ENCODE measurements around the gene CHST15.

Gene CHST15

GRCh38 chr10:124131172-124131571 lies 37.8 kb upstream of the CHST15 start:
- TF ChIP-seq POLR2AphosphoS5 (IDR thresholded peaks at IDR 0.05; ENCODE audit: low read depth, low read length) = no peak
- no peak for TF ChIP-seq POU2F2 (IDR thresholded peaks at IDR 0.05; ENCODE audit: low read depth, low read length)
- FAIRE-seq = no peak
- DNase-seq (ENCODE audit: insufficient read length, low spot score) = no peak

- no peak for FAIRE-seq
- TF ChIP-seq POU2F2 (IDR thresholded peaks at IDR 0.05; ENCODE audit: low read depth, low read length) (no peak), SPI1 (IDR thresholded peaks at IDR 0.05; ENCODE audit: low read depth, low read length) (no peak), PAX5 (IDR thresholded peaks at IDR 0.05; ENCODE audit: insufficient read depth, low read length, severe bottlenecking) (no peak), TAF1 (IDR thresholded peaks at IDR 0.05; ENCODE audit: low read depth, low read length) (no peak)
- DNase-seq (ENCODE audit: insufficient read length, low spot score) = no peak
Measured at GRCh38 chr10:124130198-124130900, 37.0 kb upstream of the CHST15 start.

- no peak for TF ChIP-seq POLR2A (IDR thresholded peaks at IDR 0.05; ENCODE audit: low read depth, low read length)
- TF ChIP-seq PAX5 (IDR thresholded peaks at IDR 0.05; ENCODE audit: insufficient read depth, low read length, severe bottlenecking) = no peak
- TF ChIP-seq TAF1 (IDR thresholded peaks at IDR 0.05; ENCODE audit: low read depth, low read length) = no peak
- no peak for TF ChIP-seq POU2F2 (IDR thresholded peaks at IDR 0.05; ENCODE audit: low read depth, low read length)
- no peak for TF ChIP-seq POLR2AphosphoS5 (IDR thresholded peaks at IDR 0.05; ENCODE audit: low read depth, low read length)
- TF ChIP-seq SPI1 (IDR thresholded peaks at IDR 0.05; ENCODE audit: low read depth, low read length) = no peak
- FAIRE-seq (no peak), DNase-seq (ENCODE audit: insufficient read length, low spot score) (no peak)
Measured at GRCh38 chr10:124129471-124129870, 36.1 kb upstream of the CHST15 start.

GRCh38 chr10:124128811-124129145 lies 35.4 kb upstream of the CHST15 start:
- TF ChIP-seq POU2F2 (IDR thresholded peaks at IDR 0.05; ENCODE audit: low read depth, low read length) (no peak), PAX5 (IDR thresholded peaks at IDR 0.05; ENCODE audit: insufficient read depth, low read length, severe bottlenecking) (no peak), TAF1 (IDR thresholded peaks at IDR 0.05; ENCODE audit: low read depth, low read length) (no peak), POLR2A (IDR thresholded peaks at IDR 0.05; ENCODE audit: low read depth, low read length) (no peak), SPI1 (IDR thresholded peaks at IDR 0.05; ENCODE audit: low read depth, low read length) (no peak), POLR2AphosphoS5 (IDR thresholded peaks at IDR 0.05; ENCODE audit: low read depth, low read length) (no peak)
- DNase-seq (ENCODE audit: insufficient read length, low spot score) (no peak), FAIRE-seq (no peak)

GRCh38 chr10:124127965-124128810 lies 34.8 kb upstream of the CHST15 start:
- no peak for TF ChIP-seq POLR2AphosphoS5 (IDR thresholded peaks at IDR 0.05; ENCODE audit: low read depth, low read length)
- TF ChIP-seq PAX5 (IDR thresholded peaks at IDR 0.05; ENCODE audit: insufficient read depth, low read length, severe bottlenecking) = no peak
- TF ChIP-seq POU2F2 (IDR thresholded peaks at IDR 0.05; ENCODE audit: low read depth, low read length) = no peak
- TF ChIP-seq TAF1 (IDR thresholded peaks at IDR 0.05; ENCODE audit: low read depth, low read length) = no peak
- no peak for TF ChIP-seq POLR2A (IDR thresholded peaks at IDR 0.05; ENCODE audit: low read depth, low read length)
- no peak for TF ChIP-seq SPI1 (IDR thresholded peaks at IDR 0.05; ENCODE audit: low read depth, low read length)
- no peak for FAIRE-seq
- DNase-seq (ENCODE audit: insufficient read length, low spot score) = no peak

- DNase-seq (ENCODE audit: insufficient read length, low spot score) (no peak), FAIRE-seq (no peak)
- TF ChIP-seq POLR2A (IDR thresholded peaks at IDR 0.05; ENCODE audit: low read depth, low read length) = no peak
- TF ChIP-seq POLR2AphosphoS5 (IDR thresholded peaks at IDR 0.05; ENCODE audit: low read depth, low read length) = no peak
- TF ChIP-seq SPI1 (IDR thresholded peaks at IDR 0.05; ENCODE audit: low read depth, low read length) = no peak
- no peak for TF ChIP-seq POU2F2 (IDR thresholded peaks at IDR 0.05; ENCODE audit: low read depth, low read length)
- no peak for TF ChIP-seq PAX5 (IDR thresholded peaks at IDR 0.05; ENCODE audit: insufficient read depth, low read length, severe bottlenecking)
- TF ChIP-seq TAF1 (IDR thresholded peaks at IDR 0.05; ENCODE audit: low read depth, low read length) = no peak
Measured at GRCh38 chr10:124127563-124127962, 34.2 kb upstream of the CHST15 start.

- TF ChIP-seq TAF1 (IDR thresholded peaks at IDR 0.05; ENCODE audit: low read depth, low read length) (no peak), POLR2A (IDR thresholded peaks at IDR 0.05; ENCODE audit: low read depth, low read length) (no peak), SPI1 (IDR thresholded peaks at IDR 0.05; ENCODE audit: low read depth, low read length) (no peak)
- DNase-seq (ENCODE audit: insufficient read length, low spot score) (no peak), FAIRE-seq (no peak)
Measured at GRCh38 chr10:124126983-124127385, 33.6 kb upstream of the CHST15 start.

GRCh38 chr10:124126145-124126982 lies 33.0 kb upstream of the CHST15 start:
- FAIRE-seq (no peak), DNase-seq (ENCODE audit: insufficient read length, low spot score) (no peak)
- no peak for TF ChIP-seq POLR2AphosphoS5 (IDR thresholded peaks at IDR 0.05; ENCODE audit: low read depth, low read length)

- no peak for DNase-seq (ENCODE audit: insufficient read length, low spot score)
- no peak for TF ChIP-seq POU2F2 (IDR thresholded peaks at IDR 0.05; ENCODE audit: low read depth, low read length)
- no peak for TF ChIP-seq POLR2AphosphoS5 (IDR thresholded peaks at IDR 0.05; ENCODE audit: low read depth, low read length)
- TF ChIP-seq SPI1 (IDR thresholded peaks at IDR 0.05; ENCODE audit: low read depth, low read length) = no peak
- no peak for TF ChIP-seq TAF1 (IDR thresholded peaks at IDR 0.05; ENCODE audit: low read depth, low read length)
- TF ChIP-seq PAX5 (IDR thresholded peaks at IDR 0.05; ENCODE audit: insufficient read depth, low read length, severe bottlenecking) = no peak
- no peak for TF ChIP-seq POLR2A (IDR thresholded peaks at IDR 0.05; ENCODE audit: low read depth, low read length)
- no peak for FAIRE-seq
Measured at GRCh38 chr10:124125305-124126116, 32.1 kb upstream of the CHST15 start.

All from GM12891 (cell line).